Measurements from ENCODE around the gene STAT5B.

DNA sequence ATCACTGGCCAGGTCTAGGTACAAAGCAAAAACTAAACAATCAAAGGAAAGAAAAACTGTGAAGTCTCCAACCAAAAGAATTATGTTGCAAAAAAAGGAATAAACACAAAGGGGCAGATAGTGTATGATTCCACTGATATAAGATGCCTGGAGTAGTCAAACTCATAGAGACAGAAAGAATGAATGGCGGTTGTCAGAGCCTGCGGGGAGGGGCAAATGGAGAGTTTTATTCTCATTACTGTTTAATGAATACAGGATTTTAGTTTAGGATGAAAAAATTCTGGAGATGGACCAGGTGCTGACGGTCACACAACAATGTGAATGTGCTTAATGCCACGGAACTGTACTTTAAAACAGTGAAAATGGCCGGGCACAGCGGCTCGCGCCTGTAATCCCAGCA, 20.7 kb downstream of the STAT5B start:
- TF ChIP-seq HLTF (IDR thresholded peaks at IDR 0.05) = no peak
- no peak for TF ChIP-seq FOXJ3 (CRISPR knock-in tag; IDR thresholded peaks at IDR 0.05)
- no peak for TF ChIP-seq CC2D1A (IDR thresholded peaks at IDR 0.05)
- TF ChIP-seq HNRNPLL (IDR thresholded peaks at IDR 0.05; ENCODE audit: low read depth, low read length, poor library complexity, severe bottlenecking) = no peak
- TF ChIP-seq HNRNPL (IDR thresholded peaks at IDR 0.05; ENCODE audit: low read depth, low read length) = no peak
- no peak for TF ChIP-seq RFX7 (CRISPR knock-in tag; IDR thresholded peaks at IDR 0.05)
- no peak for TF ChIP-seq ATF1 (CRISPR knock-in tag; IDR thresholded peaks at IDR 0.05)
- TF ChIP-seq ATF1 (tag; IDR thresholded peaks at IDR 0.05) = no peak
- TF ChIP-seq, protein P1, sequence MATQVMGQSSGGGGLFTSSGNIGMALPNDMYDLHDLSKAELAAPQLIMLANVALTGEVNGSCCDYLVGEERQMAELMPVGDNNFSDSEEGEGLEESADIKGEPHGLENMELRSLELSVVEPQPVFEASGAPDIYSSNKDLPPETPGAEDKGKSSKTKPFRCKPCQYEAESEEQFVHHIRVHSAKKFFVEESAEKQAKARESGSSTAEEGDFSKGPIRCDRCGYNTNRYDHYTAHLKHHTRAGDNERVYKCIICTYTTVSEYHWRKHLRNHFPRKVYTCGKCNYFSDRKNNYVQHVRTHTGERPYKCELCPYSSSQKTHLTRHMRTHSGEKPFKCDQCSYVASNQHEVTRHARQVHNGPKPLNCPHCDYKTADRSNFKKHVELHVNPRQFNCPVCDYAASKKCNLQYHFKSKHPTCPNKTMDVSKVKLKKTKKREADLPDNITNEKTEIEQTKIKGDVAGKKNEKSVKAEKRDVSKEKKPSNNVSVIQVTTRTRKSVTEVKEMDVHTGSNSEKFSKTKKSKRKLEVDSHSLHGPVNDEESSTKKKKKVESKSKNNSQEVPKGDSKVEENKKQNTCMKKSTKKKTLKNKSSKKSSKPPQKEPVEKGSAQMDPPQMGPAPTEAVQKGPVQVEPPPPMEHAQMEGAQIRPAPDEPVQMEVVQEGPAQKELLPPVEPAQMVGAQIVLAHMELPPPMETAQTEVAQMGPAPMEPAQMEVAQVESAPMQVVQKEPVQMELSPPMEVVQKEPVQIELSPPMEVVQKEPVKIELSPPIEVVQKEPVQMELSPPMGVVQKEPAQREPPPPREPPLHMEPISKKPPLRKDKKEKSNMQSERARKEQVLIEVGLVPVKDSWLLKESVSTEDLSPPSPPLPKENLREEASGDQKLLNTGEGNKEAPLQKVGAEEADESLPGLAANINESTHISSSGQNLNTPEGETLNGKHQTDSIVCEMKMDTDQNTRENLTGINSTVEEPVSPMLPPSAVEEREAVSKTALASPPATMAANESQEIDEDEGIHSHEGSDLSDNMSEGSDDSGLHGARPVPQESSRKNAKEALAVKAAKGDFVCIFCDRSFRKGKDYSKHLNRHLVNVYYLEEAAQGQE (IDR thresholded peaks at IDR 0.05; ENCODE audit: borderline replicate concordance) = no peak
- TF ChIP-seq, protein P1 (CRISPR knock-in tag; IDR thresholded peaks at IDR 0.05; ENCODE audit: low read depth) = no peak

Data from K562 (cell line).